HL-60 (cell line): ENCODE data around the gene ITGB3.

Experiments used
- DNase-seq, 2 experiments: peaks; one replicate each; pipeline ENCODE4 v3.0.0-alpha.2; 2010 to 2020; ENCODE audit warnings: low read depth in 1 of 2, low spot score in 1 of 2
- H3K27ac ChIP-seq: fragments of 250-450 bp; sonication (Bioruptor Pico); replicated peaks from 2 replicates; pipeline ENCODE4 v1.5.1; 2020; ENCODE audit warnings: mild to moderate bottlenecking, moderate library complexity
- H3K27me3 ChIP-seq: fragments of 250-450 bp; sonication (Bioruptor Pico); 2 replicates; pipeline ENCODE4 v1.5.1; 2021; ENCODE audit warnings: mild to moderate bottlenecking, moderate library complexity; ENCODE audit not compliant: insufficient read depth, poor library complexity, severe bottlenecking
- H3K4me3 ChIP-seq: replicated peaks from 2 replicates; pipeline ENCODE4 v1.5.1; 2011; ENCODE audit warnings: mild to moderate bottlenecking, control low read depth, low read length; ENCODE audit not compliant: insufficient read depth
- CTCF ChIP-seq: IDR thresholded peaks from one replicate; pipeline ENCODE4 v1.5.1; 2011; ENCODE audit warnings: low read length, control low read depth, inconsistent platforms; ENCODE audit not compliant: insufficient read depth
- GABPA ChIP-seq: IDR thresholded peaks from 2 replicates; pipeline ENCODE4 v1.6.1; 2012; ENCODE audit warnings: low read depth
- POLR2AphosphoS5 ChIP-seq: IDR thresholded peaks from 2 replicates; pipeline ENCODE4 v1.6.1; 2012; ENCODE audit warnings: low read depth
- REST ChIP-seq: IDR thresholded peaks from 2 replicates; pipeline ENCODE4 v1.6.1; 2012; ENCODE audit warnings: low read depth; ENCODE audit not compliant: insufficient replicate concordance
- SPI1 ChIP-seq: IDR thresholded peaks from 2 replicates; pipeline ENCODE4 v1.6.1; 2012; ENCODE audit warnings: low read depth, mild to moderate bottlenecking, borderline replicate concordance

Gene ITGB3

GRCh38 chr17:47298712-47299111 is 45.1 kb downstream of the ITGB3 start:
- no peak for DNase-seq

DNA sequence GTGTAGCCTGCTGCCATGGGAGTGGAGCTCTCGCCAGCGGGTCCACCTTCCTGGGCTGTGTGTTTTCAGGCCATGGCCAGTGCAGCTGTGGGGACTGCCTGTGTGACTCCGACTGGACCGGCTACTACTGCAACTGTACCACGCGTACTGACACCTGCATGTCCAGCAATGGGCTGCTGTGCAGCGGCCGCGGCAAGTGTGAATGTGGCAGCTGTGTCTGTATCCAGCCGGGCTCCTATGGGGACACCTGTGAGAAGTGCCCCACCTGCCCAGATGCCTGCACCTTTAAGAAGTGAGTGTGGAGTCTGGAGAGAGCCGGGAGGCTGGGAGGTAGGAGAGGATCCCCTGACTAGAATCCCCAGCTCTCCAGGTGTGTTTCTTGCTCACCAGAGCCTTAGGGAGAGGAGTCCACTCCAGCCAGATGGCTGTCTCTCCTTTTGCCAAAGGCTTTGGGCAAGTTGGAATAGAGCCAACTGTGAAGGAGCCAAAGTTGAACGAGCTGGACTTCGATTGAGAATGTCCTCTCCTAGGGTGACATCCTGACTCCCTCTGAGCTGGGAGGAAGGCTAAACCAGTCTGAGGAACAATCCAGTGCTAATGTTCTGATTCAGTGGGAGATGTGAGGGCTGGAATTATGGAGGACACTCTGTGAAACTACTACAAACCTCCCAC is 45.7 kb downstream of the ITGB3 start:
- H3K27me3 ChIP-seq: no peaks in the 10 kb centered on the region
- H3K4me3 ChIP-seq: no peak overlapping the region
- TF ChIP-seq CTCF (no peak), POLR2AphosphoS5 (no peak), SPI1 (no peak), GABPA (no peak), REST (no peak)
- no peak overlapping the region for H3K27ac ChIP-seq
- no peak for DNase-seq

More at GRCh38 chr17:47298712-47299111, 45.1 kb downstream of the ITGB3 start:
- H3K27ac ChIP-seq: no peak overlapping the region
- no peaks in the 10 kb centered on the region for H3K27me3 ChIP-seq
- TF ChIP-seq REST (no peak), CTCF (no peak), SPI1 (no peak), POLR2AphosphoS5 (no peak), GABPA (no peak)
- no peak overlapping the region for H3K4me3 ChIP-seq

GRCh38 chr17:47300718-47301117 is 47.1 kb downstream of the ITGB3 start:
- no peak overlapping the region for H3K27ac ChIP-seq
- no peak for DNase-seq
- no peaks in the 10 kb centered on the region for H3K27me3 ChIP-seq
- H3K4me3 ChIP-seq: no peak overlapping the region
- no peak for TF ChIP-seq POLR2AphosphoS5
- TF ChIP-seq CTCF: no peak
- TF ChIP-seq SPI1: no peak
- TF ChIP-seq GABPA: no peak
- no peak for TF ChIP-seq REST
